Stimulated activated CD4-positive, alpha-beta T cell treated with anti-CD3 and anti-CD28 coated beads, Interleukin-4, amount 100 ng/mL, for 1 hour (primary cell): ENCODE measurements around the gene TEX47.

Source experiments
- DNase-seq: peaks from one replicate; pipeline ENCODE4 v3.0.0-alpha.2; 2020

Gene TEX47

DNA sequence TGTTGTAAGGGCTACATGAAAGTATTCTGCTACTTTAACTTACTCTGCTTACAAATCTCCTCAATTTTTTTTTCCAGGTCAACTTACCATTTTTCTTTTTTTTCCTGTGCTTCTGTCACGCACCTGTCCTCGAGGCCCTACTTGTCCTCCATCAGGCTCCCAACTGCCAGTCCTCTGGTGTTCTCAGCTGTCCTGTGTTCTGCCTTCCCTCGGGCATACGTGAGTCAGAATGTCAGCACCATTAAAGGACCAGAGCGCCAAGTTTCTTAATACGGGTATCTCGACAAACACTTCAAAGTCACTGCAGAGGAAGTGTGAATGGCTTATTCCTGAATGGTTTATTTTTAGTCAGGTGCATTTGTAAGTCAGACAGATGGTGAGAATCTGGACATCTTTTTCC, at the start of gene TEX47:
TSS of gene TEX47 (minus strand) at position 185 of the 400 bp plus-strand sequence. CDS start 795 bp downstream, outside the sequence.
- DNase-seq, result no peak

DNA sequence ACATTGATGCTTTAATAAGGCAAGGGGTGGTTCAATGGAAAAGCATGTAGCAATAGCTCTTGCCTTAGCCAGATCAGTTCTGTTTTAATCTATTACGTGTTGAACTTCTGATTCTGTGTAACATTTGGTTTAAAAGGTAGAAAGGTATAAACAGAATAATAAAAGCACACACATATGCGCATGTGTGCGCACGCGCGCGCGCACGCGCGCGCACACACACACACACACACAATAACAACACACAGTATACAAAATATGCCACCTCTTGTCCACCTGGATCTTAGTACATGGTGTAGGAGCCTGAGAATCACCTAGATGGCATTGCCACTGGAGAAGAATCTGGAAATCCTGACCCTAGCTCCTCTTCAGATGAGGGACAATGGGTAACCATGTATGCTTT, 49.6 kb upstream of the TEX47 start:
- DNase-seq, result no peak

DNA sequence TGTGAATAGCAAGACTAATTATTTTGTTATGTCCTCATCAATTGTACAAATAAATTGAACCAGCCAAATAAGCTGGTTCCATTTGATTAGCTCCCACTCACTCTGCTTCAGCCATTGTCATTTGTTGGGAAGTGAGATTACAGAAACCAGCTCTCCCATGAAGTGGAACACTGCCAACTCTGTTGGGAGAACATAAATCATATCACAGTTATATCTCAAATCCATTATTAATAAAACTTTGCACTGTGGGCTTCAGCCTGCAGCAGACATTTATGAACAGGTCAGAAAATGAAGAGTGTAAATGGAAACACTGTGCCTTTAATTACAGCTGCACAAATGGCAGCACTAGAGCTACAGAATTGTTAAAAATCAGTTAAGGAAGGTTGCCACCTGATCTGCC, 46.7 kb upstream of the TEX47 start:
- no peak for DNase-seq

DNA sequence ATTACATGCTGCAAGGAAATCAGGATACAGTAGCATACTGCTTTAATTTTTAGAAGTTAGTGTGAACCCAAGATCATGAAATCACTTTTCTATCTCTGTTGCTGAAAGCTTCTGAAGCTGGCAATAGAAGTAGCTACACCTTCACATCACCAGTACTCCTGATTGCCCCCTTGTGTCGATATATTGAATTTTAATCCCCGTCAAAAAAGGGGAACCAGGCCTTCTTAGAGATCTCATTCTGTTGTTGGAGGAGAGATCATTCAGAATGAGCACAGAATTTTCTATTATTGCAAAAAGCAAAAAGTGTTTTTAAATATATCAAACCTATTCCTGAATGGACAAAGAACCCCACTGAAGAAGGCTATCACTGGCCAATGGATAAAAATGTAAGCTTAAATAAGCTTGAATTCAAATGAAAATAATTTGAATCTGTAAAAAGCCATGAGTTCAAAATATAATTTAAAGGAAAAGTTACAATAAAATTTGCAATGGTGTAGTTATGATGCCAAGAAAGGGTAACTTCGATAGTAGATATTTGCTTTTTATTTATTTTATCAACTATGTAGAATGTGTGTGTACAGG, 39.7 kb upstream of the TEX47 start:
- no peak for DNase-seq

DNA sequence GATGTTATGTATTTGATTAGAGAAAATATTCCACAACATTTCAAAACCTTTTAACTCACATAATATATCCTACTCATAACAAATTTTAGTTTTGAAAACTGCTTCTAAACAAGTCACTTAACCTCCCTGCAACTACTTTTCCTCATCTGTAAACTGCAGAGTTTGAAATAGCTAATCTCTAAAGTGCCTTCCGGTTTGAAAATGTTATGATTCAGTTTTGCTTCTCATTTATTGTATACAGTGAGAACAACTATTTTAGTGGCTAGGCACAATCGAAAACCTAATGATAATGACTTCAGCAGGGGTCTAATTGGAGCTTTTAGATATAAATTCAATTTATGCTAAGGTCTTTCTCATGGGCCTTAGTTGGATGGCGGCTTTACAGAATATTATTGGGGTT, 30.7 kb upstream of the TEX47 start:
- no peak for DNase-seq

DNA sequence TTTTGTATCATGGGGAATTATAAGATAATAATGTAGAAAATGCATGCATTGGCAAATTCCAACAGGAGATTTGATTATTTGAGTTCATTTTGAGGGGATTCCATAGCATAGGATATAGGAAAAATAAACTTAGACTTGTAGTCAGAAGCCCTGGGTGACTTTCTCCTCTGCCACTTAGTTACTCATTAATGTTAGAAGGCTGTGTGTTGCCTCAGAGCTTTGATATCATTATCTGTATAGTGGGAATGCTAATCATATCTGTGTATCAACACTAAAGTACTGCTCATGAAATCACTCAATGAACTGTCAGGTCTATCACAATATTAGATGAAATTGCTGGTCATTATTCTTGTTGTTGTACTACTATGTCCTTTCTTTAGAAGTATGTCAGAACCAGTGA, 23.0 kb upstream of the TEX47 start:
- DNase-seq, result no peak

DNA sequence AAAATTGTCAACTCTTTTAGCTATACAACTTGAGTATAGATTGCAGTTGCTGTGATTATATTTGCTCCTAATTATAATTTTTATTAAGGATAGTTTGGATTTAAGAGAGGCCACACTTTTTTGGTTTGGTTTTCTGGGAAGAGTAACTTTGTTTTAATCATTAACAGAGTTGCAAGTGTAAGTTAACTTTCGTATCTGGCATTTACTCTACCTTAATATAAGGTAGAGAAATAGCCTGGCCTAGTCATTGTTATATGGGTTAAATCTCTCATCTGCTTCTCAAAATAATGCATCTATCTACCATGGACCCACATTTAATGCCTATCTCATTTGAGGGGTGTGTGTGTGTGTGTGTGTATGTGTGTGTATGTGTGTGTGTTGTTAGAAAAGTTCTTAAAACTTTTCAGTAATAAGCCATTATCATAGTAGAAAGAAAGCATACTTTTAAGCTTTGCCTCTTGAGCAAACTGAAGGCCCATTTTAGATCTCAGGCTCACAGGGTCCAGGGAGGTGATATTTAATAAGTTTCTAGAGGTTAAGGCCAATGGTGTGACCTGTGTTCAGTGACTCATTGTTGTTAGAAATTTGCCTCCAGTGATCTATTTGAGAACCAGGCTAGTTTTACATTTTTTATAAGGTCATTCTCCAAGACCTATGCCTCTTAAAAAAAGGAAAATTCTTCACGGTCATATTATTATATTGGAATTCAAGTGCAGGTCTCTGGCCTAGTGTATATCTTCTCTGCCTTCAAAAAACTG, 10.9 kb upstream of the TEX47 start:
- DNase-seq, result no peak

DNA sequence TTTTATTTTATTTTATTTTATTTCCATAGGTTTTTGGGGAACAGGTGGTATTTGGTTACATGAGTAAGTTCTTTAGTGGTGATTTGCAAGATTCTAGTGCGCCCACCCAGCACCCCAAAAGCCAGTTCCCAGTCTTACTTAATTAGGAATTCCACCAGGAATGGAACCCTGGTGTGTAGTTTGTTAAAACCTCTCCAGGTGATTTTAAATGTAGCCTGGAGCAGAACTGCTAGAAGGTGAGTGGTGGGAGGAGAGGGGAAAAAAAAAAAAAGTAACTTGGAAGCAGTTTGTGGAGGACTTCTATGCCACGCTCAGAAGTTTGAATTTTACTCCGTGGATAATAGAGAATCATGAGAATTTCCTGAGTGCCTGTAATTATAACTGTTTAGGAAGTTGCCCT, 5.5 kb upstream of the TEX47 start:
- no peak for DNase-seq

DNA sequence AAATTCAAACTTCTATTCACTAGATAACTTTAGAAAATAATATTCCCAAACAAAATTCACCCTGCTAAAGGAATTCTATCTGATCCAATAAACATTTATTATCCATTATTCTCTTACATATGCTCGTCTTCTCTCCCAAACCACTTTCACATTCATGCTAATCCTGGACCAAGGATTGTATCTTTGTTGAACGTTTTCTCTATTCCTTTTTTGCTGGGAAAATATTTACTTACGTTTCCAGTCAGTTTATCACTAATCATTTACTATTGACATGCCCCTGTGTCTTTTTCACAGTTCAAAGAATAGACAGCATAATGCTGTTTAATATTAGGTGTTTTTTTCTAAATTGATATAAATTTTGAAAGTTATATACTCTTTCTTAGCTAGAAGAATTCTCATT, 3.2 kb downstream of the TEX47 start:
- DNase-seq, result no peak

DNA sequence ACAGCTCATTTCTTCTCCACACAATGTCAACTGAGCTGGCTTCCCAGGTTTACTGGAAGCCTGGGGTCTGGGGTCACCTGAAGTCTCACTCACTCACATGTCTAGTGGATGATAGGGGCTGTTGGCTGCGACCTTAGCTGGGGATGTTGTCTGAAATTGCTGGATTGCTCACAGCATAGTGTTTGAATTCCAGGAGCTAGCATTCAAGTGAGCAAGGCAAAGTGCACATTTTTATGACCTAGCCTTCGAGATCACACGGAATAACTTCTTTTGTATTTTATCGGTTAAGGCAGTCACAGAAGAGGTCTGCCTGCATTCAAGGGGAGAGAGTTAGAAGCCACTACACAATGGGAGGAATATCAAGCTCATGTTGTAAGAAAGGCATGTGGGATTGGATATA, 3.6 kb downstream of the TEX47 start:
- no peak for DNase-seq

DNA sequence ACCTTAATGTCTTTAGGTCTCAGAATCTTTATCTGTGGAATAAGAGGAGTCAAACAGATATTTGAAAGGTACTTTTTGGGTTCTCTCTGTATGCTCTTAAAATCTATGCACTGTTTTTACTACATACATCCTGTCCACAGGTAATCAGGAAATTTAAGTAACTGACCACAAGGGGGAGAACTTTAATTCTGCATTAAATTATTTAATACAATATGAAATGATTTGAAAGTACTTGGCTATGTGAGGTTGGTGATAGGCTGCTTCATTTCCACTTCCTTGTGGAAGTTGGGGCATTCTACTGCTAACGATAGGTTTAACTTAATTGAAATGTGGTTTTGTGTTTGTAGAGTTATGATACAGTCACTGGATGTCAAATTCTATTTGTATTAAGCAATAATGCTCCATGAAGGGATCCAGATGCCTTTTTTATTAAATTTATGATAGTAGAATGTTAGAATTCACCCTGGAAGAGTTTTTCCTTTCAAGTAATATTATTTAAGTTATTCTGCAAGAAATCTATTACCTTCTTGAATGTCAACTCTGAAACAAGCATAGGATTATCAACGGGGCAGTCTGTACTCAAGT, 6.0 kb downstream of the TEX47 start:
- no peak for DNase-seq

DNA sequence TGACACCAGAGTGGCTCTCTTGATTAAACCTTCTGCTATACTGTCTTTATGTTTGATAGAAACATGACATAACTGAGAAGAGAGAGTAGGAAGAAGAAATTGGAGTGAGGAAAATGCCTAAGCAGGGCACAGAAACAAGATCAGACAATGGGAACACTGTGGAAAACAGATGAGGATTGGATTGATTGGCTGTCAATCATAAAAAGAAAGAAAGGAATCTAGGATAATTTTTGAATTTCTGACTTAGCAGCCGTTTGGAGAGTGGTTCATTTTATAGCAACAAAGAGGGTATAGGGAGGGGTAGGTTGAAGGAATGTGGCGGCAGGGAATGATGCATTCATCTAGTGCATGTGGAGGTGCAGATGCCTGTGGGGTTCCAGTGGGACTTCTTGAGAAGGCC, 7.8 kb downstream of the TEX47 start:
- no peak for DNase-seq

DNA sequence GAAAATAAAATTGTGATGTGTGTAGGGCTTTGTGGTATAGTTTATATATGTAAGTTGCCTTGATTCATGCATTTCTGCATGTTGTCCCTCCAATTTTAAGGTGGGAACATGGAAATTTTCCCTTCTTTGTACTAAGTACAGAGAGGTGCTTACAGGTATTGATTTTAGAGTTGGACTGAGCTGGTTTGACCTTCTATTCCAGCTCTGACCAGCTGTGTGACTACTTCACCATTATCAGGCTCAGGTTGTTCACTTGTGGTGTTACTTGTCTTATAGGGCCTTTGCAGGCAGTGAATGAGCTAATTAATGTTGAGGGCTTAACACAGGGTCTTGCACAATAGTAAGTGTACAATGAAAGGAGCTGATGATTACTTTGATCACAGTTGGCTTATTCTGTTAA, 19.7 kb downstream of the TEX47 start:
- no peak for DNase-seq

DNA sequence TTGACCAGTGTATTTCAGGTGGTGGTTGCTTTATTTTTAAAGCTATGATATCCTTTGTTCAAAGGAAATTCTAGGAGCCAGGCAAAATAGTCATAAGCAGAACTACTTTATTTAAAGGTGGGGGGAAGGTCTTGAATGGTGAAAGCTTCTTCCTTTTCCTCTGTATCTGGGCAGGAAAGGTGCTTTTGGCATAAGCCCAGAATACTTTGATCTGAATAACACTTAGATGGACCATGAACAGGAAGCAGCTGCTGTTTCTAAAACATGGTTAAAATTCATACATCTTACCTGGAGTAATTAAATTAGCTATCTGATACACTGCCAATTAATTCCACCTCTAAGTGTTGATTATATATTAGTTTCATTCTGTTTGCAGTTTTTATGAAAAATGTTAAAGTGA, 22.8 kb downstream of the TEX47 start:
- no peak for DNase-seq

DNA sequence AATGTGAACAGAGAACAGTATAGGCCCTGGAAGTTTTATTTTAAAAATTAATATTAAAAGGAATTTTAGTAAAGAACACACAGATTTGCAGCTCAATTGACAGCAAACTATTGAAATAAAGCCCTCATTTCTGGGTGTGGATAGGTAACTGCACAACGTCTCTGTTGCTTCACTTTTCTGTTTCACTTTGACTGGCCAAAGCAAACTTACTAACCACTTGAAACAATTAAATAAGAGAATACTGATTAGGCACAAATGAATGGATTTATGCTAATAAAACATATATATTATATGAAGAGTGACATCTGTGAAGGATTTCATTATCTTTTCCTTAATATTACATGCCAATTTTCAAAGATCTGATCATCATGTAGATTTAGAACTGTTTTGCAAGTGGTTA, 24.1 kb downstream of the TEX47 start:
- no peak for DNase-seq

DNA sequence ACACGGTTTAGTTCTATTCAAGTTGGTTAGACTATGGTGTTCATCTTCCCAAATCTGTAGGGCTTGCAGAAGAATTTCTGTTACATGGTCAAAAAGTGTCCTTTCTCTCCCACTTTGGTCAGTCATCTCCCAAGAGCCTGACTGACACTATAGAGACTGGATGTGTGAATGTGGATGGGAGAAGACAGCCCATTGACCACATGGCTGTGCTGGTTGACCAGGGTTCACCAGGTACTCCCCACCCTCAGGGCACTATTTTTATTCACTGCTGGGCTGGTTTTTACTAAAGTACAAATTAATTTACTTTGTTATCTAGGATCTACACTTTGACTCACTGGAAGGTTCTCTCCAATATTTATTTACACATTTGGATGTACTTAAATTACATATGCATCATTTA, 33.8 kb downstream of the TEX47 start:
- no peak for DNase-seq

DNA sequence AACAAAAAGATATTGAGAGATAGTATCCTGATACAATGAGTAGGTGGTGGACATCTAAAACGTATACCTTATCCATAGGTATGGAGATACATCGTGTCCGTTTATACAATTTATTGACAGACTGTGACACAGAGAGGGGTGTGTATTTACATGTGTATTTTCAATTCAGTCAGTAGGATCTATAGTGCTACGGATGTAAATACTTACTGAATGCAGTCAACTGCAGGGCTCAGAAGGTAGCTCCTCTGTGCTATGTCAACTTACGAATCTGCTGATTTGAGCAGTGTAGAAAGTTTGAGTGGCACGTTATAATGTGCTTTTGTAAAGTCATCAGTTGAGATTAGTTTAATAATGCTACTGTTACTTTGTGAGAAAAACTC, 35.4 kb downstream of the TEX47 start:
- DNase-seq, result no peak

DNA sequence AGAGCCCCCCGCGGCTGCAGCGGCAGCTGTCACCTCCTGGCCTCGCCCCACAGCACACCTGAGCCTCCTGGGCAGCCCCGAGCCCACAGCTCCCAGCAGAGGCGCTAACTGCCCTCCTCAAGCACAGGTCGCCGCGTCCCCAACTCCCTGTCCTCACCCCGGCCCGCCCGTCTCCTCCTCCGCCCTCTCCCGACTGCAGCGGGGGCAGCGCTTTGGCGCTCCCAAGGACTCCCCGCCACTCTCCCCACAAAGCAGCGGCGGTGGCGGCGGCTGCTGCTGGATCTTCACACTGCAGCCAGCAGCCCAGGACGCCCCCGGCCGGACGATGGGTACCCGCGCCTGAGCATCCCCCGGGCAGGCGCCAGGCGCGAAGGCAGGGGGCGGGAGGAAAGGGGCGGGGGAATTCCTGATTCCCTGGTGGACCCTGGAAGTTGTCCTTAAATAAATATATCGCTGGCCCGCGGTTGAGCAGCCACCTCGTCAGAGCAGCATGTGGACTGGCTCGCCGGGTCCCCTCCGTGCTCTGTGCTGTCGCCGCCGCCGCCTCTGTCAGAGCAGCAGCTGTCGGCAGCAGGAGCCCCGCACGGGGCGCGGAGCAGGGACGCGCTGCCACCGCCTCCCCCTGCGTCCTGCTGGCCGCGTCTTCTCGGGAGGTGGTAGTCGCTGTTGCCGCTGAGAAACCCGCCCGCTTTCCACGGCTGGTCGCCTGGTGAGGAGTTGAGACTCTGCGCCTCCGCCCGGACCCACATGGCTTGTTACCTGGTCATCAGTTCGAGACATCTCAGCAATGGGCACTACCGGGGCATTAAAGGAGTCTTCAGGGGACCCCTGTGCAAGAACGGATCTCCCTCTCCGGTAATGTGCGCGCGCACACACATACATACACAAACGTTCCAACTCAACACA, 36.1 kb downstream of the TEX47 start, which contains the start of gene ZNF804B:
TSS of gene ZNF804B (plus strand) at position 471 of the 906 bp plus-strand sequence. CDS start at position 748, 277 bp downstream.
- DNase-seq, result no peak

DNA sequence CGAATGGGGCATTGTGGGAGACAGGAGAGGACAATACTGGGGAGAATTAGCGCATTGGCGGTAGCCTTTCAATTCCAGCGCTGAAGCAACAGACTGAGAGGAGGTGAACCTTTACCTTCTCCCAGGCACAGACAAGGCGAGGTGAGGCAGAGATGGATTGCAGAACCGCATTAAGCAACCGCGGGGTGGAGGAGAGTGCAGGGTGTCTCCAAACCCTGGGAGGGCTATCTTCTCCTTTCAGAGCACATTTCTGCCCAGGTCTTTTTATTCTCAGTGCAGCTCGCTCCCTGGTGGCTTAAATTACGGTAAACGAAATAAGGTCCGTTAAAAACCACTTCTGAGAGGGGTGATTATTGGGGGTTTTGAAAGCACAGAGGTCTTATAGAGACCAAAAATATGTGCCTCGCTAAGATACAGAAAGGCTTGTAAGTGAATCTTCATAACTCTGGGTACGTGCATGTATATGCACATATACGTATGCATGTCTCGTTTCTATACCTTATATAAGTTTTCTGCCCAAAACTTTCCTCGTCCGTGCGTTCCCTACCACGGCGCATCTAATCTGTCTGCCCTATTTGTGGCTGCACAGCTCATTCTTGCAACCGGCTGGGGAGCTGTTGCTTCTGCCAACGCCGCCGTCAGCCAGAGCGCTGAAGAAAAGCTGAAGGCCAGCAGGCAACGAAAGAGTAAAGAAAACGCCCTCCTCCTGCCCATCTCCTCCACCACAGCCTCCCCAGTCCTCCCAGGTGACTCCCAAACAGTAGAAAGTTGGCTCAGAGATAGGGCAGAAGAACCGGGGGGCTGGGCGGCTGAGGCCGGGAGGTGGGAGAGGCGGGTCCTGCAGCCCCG, 36.9 kb downstream of the TEX47 start:
- no peak for DNase-seq

DNA sequence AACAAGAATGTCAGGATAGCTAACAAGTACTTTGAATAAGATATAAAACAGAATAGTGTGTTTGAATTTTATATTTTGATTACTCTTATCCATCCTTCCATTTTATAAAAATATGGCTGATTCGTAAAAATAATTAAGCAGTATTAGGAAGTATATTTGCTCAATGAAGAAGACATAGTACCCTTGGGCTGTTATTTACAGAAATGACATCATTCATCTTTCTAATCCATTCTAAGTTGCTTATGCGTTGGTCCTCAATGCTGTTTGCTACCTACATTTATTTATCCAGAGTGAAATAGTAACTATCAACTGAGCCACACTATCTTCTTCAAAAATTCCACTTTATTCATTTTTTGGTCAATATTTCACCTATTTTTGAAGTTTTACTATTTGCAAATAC, 38.2 kb downstream of the TEX47 start:
- DNase-seq, result no peak

DNA sequence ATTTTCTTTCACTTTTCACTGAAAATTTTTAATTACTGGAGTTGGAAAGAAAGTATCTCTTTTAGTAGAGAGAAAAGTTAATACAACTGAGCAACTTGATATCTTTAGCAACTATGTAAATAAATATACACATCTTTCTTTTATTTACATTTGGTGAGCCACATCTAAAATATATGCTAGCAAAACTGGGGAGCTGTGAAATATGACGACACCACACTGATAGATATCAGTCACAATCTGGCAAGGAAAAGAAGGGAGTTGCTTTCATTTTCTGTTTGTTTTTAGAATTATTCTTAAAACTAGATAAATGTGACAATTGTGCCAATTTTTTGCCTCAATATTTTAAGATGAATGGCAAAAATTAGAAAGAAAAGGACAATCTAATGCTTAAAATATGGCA, 38.7 kb downstream of the TEX47 start:
- no peak for DNase-seq

DNA sequence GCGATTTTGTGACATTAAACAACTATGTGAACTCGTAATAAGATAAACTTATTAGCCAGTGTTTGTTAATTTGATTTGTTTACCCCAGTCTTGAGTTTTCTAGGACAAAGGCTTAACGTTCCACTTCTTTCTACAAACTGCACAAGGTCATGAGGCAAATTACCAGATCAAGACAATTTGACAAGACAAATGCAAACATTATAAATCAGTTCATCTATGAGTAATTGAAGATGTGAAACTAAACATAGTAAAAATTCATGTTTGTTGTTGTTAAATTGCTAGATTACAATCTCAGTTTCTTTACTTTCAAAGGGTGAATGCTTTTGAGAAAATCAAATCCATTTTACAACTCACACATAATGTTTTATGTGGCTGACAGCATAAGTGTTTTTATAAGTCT, 49.4 kb downstream of the TEX47 start:
- DNase-seq, result no peak
